IMR-90 (cell line): ENCODE data around the gene PRKAG2. TPM values are rescaled to one million over a fixed set of nuclear protein-coding genes. Genes with fewer than 3 reads are reported as not detected.

ENCODE experiments used
- ATAC-seq: fragments of 200-7000 bp; cut with Tn5 transposase; 2 replicates; pipeline ENCODE4 v1.9.1; 2020; ENCODE audit warnings: low read depth, mild to moderate bottlenecking, moderate library complexity
- BruUV-seq: library from RNA; stranded (reverse); fragments of 400-500 nt; replicated peaks from 2 replicates; lab custom pipeline; 2021; lab: Mats Ljungman, UMichigan
- CTCF ChIA-PET: fragments of 300-600 bp; formaldehyde crosslinking; extraction: SDS; loops from one replicate; lab custom pipeline; 2021; ENCODE audit warnings: antibody characterized with exemption; lab: Yijun Ruan, JAX
- POLR2A ChIA-PET: fragments of 300-600 bp; sonication (Branson Sonifier 250); formaldehyde crosslinking; loops from one replicate; lab custom pipeline; 2022; ENCODE audit warnings: antibody characterized with exemption; ENCODE audit not compliant: unreplicated experiment; lab: Charles Lee
- DNase-seq: peaks from one replicate; pipeline ENCODE4 v3.0.0; 2013
- H2AFZ ChIP-seq: replicated peaks from 2 replicates; pipeline ENCODE3; 2013; ENCODE audit warnings: low read length, mild to moderate bottlenecking; ENCODE audit not compliant: poor library complexity
- H2AK5ac ChIP-seq: 2 replicates; pipeline ENCODE4 v1.6.1; 2013; ENCODE audit warnings: low read depth, low read length, inconsistent platforms
- H2AK9ac ChIP-seq: replicated peaks from 2 replicates; pipeline ENCODE3; 2013; ENCODE audit warnings: mild to moderate bottlenecking, low read depth, low read length, moderate library complexity; ENCODE audit not compliant: poor library complexity
- H2BK120ac ChIP-seq: 2 replicates; pipeline ENCODE4 v1.6.1; 2013; ENCODE audit warnings: low read depth, low read length, inconsistent platforms
- H2BK15ac ChIP-seq: 3 replicates; pipeline ENCODE4 v1.6.1; 2013; ENCODE audit warnings: low read depth, low read length, inconsistent platforms
- H2BK20ac ChIP-seq: 2 replicates; pipeline ENCODE4 v1.6.1; 2013; ENCODE audit warnings: low read depth, mild to moderate bottlenecking, inconsistent platforms, low read length, moderate library complexity
- H2BK5ac ChIP-seq: 2 replicates; pipeline ENCODE4 v1.6.1; 2013; ENCODE audit warnings: mild to moderate bottlenecking, low read depth, low read length, inconsistent platforms; ENCODE audit not compliant: poor library complexity, severe bottlenecking
- H3K14ac ChIP-seq: replicated peaks from 2 replicates; pipeline ENCODE4 v1.6.1; 2013; ENCODE audit warnings: low read depth, low read length, inconsistent platforms
- H3K18ac ChIP-seq: 2 replicates; pipeline ENCODE4 v1.6.1; 2013; ENCODE audit warnings: low read depth, low read length, control low read depth
- H3K23ac ChIP-seq: 2 replicates; pipeline ENCODE4 v1.6.1; 2013; ENCODE audit warnings: low read depth, low read length, inconsistent platforms
- H3K27ac ChIP-seq: 2 replicates; pipeline ENCODE4 v1.5.1; 2013; ENCODE audit warnings: mild to moderate bottlenecking, control low read depth, low read length; ENCODE audit not compliant: insufficient read depth
- H3K27me3 ChIP-seq: 2 replicates; pipeline ENCODE4 v1.6.1; 2013; ENCODE audit warnings: low read length; ENCODE audit not compliant: control insufficient read depth, insufficient read depth
- H3K36me3 ChIP-seq: 2 replicates; pipeline ENCODE4 v1.6.1; 2013; ENCODE audit warnings: low read length, mixed read lengths; ENCODE audit not compliant: control insufficient read depth, insufficient read depth
- H3K4ac ChIP-seq: 2 replicates; pipeline ENCODE4 v1.6.1; 2013; ENCODE audit warnings: low read depth, low read length, inconsistent platforms
- H3K4me1 ChIP-seq: 2 replicates; pipeline ENCODE4 v1.6.1; 2013; ENCODE audit warnings: low read length, mixed read lengths; ENCODE audit not compliant: control insufficient read depth, insufficient read depth
- H3K4me2 ChIP-seq: 2 replicates; pipeline ENCODE4 v1.6.1; 2013; ENCODE audit warnings: low read depth, mild to moderate bottlenecking, control low read depth, low read length, moderate library complexity
- H3K4me3 ChIP-seq: 2 replicates; pipeline ENCODE4 v1.5.1; 2013; ENCODE audit warnings: low read depth, mild to moderate bottlenecking, control low read depth, low read length, moderate library complexity; ENCODE audit not compliant: insufficient read depth
- H3K56ac ChIP-seq: 2 replicates; pipeline ENCODE4 v1.6.1; 2013; ENCODE audit warnings: low read length, inconsistent platforms; ENCODE audit not compliant: insufficient read depth; ENCODE audit errors: extremely low read depth
- H3K79me1 ChIP-seq, 2 experiments: 2 replicates each; pipeline ENCODE4 v1.6.1; 2013; ENCODE audit warnings: low read length in 2 of 2, inconsistent platforms in 1 of 2, low read depth in 1 of 2
- H3K9ac ChIP-seq: 2 replicates; pipeline ENCODE4 v1.6.1; 2013; ENCODE audit warnings: low read depth, low read length, control low read depth
- H3K9me1 ChIP-seq: 2 replicates; pipeline ENCODE4 v1.6.1; 2013; ENCODE audit warnings: low read length, inconsistent platforms; ENCODE audit not compliant: insufficient read depth
- H3K9me3 ChIP-seq: 2 replicates; pipeline ENCODE4 v1.6.1; 2013; ENCODE audit warnings: low read length; ENCODE audit not compliant: control insufficient read depth, insufficient read depth
- H4K20me1 ChIP-seq: 2 replicates; pipeline ENCODE4 v1.6.1; 2013; ENCODE audit warnings: low read length, inconsistent platforms; ENCODE audit not compliant: insufficient read depth
- H4K5ac ChIP-seq: 2 replicates; pipeline ENCODE4 v1.6.1; 2013; ENCODE audit warnings: mild to moderate bottlenecking, low read depth, low read length, control low read depth
- H4K8ac ChIP-seq, 2 experiments: 2 replicates each; pipeline ENCODE4 v1.6.1; 2013; ENCODE audit warnings: low read depth in 2 of 2, low read length in 2 of 2, control low read depth in 1 of 2, inconsistent platforms in 1 of 2
- H4K91ac ChIP-seq: 2 replicates; pipeline ENCODE4 v1.6.1; 2013; ENCODE audit warnings: low read depth, low read length, inconsistent platforms; ENCODE audit not compliant: insufficient read depth
- BHLHE40 ChIP-seq: fragments of 150-350 bp; IDR thresholded peaks from 2 replicates; pipeline ENCODE4 v1.6.1; 2016; ENCODE audit warnings: mild to moderate bottlenecking, low read depth, low read length
- CHD1 ChIP-seq: IDR thresholded peaks from 2 replicates; pipeline ENCODE4 v1.6.1; 2012; ENCODE audit warnings: low read depth, low read length, improper control_type of control experiment
- CTCF ChIP-seq: conservative IDR thresholded peaks from 2 replicates; pipeline ENCODE4 v1.5.1; 2012; ENCODE audit warnings: mild to moderate bottlenecking, low read depth, low read length, improper control_type of control experiment
- ELK1 ChIP-seq: fragments of 150-350 bp; IDR thresholded peaks from 2 replicates; pipeline ENCODE4 v1.6.1; 2016; ENCODE audit warnings: low read depth, mild to moderate bottlenecking, low read length, moderate library complexity, borderline replicate concordance
- FOS ChIP-seq: fragments of 150-350 bp; IDR thresholded peaks from 2 replicates; pipeline ENCODE4 v1.6.1; 2016; ENCODE audit warnings: low read depth, low read length
- MAFK ChIP-seq: IDR thresholded peaks from 2 replicates; pipeline ENCODE4 v1.6.1; 2012; ENCODE audit warnings: low read depth, low read length, improper control_type of control experiment
- MAZ ChIP-seq: IDR thresholded peaks from 2 replicates; pipeline ENCODE4 v1.6.1; 2012; ENCODE audit warnings: low read depth, mild to moderate bottlenecking, low read length, improper control_type of control experiment, moderate library complexity, borderline replicate concordance
- MXI1 ChIP-seq: IDR thresholded peaks from 2 replicates; pipeline ENCODE4 v1.6.1; 2012; ENCODE audit warnings: low read depth, mild to moderate bottlenecking, low read length, moderate library complexity, borderline replicate concordance
- NFE2L2 ChIP-seq: fragments of 150-350 bp; IDR thresholded peaks from 2 replicates; pipeline ENCODE4 v1.6.1; 2016; ENCODE audit warnings: low read depth, mild to moderate bottlenecking, low read length
- POLR2A ChIP-seq: IDR thresholded peaks from 2 replicates; pipeline ENCODE4 v1.6.1; 2012; ENCODE audit warnings: mild to moderate bottlenecking, low read depth, low read length
- RAD21 ChIP-seq: IDR thresholded peaks from 2 replicates; pipeline ENCODE4 v1.6.1; 2012; ENCODE audit warnings: low read length, improper control_type of control experiment
- RCOR1 ChIP-seq: IDR thresholded peaks from 2 replicates; pipeline ENCODE4 v1.6.1; 2012; ENCODE audit warnings: mild to moderate bottlenecking, low read length, improper control_type of control experiment; ENCODE audit not compliant: insufficient replicate concordance
- RFX5 ChIP-seq: IDR thresholded peaks from 2 replicates; pipeline ENCODE4 v1.8.0; 2012; ENCODE audit warnings: low read depth, mild to moderate bottlenecking, low read length, moderate library complexity
- SMC3 ChIP-seq: fragments of 150-350 bp; IDR thresholded peaks from 2 replicates; pipeline ENCODE4 v1.6.1; 2016; ENCODE audit warnings: low read depth, mild to moderate bottlenecking, antibody characterized with exemption, low read length, moderate library complexity
- USF2 ChIP-seq: fragments of 150-350 bp; IDR thresholded peaks from 2 replicates; pipeline ENCODE4 v1.6.1; 2017; ENCODE audit warnings: mild to moderate bottlenecking, antibody characterized with exemption, low read length, low read depth
- WGBS, 2 experiments: methylation state at CpG; one replicate each; pipeline versions ENCODE4 v1.1.5 to v1.1.7; 2013; ENCODE audit warnings: missing lambda C conversion rate in 2 of 2; ENCODE audit not compliant: insufficient read length in 1 of 2; ENCODE audit errors: extremely low coverage in 2 of 2; 5-methylcytosine and 5-hydroxymethylcytosine counted together
- dilution Hi-C: fragments of 300-500 bp; cut with HindIII; formaldehyde crosslinking; loops from one replicate; pipeline ENCODE4 v1.14.3; 2018; ENCODE audit warnings: low sequenced_read_pairs; ENCODE audit not compliant: unreplicated experiment
- in situ Hi-C: fragments of 300-500 bp; cut with MboI; formaldehyde crosslinking; loops from 3 replicates; pipeline ENCODE4 v1.14.3; 2019; ENCODE audit warnings: low sequenced_read_pairs, inconsistent platforms, mixed read lengths
- intact Hi-C: fragments of 100-400 bp; cut with micrococcal nuclease; formaldehyde crosslinking; loops from 2 replicates; pipeline ENCODE4 v1.10.0; 2022
- polyA plus RNA-seq, 3 experiments: library from polyadenylated mRNA; depleted of rRNA; stranded (reverse); fragments of >200 nt; gene quantifications; 2 replicates each; pipeline ENCODE4 v1.2.3, GENCODE V29; 2012; ENCODE audit warnings: low replicate concordance in 1 of 3
- total RNA-seq: library from RNA; depleted of rRNA; stranded (reverse); fragments of >200 nt; gene quantifications from 2 replicates; pipeline ENCODE4 v1.2.3, GENCODE V29; 2012

PRKAG2 gene
- total and polyA plus RNA-seq, 2 of the 4 experiments (the other 2 are of a cell fraction), result 15.4 to 21.6 TPM

GRCh38 chr7:151784853-151785680, 91.8 kb downstream of the PRKAG2 start:
- ChIA-PET CTCF (no interaction called here), POLR2A (no interaction called here)
- no peak for DNase-seq
- H2BK20ac ChIP-seq, result no peak overlapping the region
- no peak overlapping the region for H3K14ac ChIP-seq
- no peaks in the 10 kb centered on the region for H3K36me3 ChIP-seq
- peaks cover 32% of the 10 kb centered on the region for H3K27me3 ChIP-seq
- TF ChIP-seq USF2 (no peak), MAFK (no peak), CTCF (no peak), RCOR1 (no peak), NFE2L2 (no peak), POLR2A (no peak), MAZ (no peak), FOS (no peak), SMC3 (no peak), MXI1 (no peak), CHD1 (no peak), RFX5 (no peak), BHLHE40 (no peak), ELK1 (no peak), RAD21 (no peak)
- no peak overlapping the region for H4K8ac ChIP-seq
- no peak overlapping the region for H4K91ac ChIP-seq
- H2BK120ac ChIP-seq, result no peak overlapping the region
- H3K56ac ChIP-seq, result no peak overlapping the region
- H3K27ac ChIP-seq, result no peak overlapping the region
- no peak overlapping the region for H2BK5ac ChIP-seq
- H2BK15ac ChIP-seq, result no peak overlapping the region
- BruUV-seq, result no TSS peak
- WGBS, 2 experiments, result 82% methylated on average over 10 of the region's 21 CpGs; no CpG with 5 or more reads in 1 of the 2 experiments
- H4K20me1 ChIP-seq, result no peaks in the 10 kb centered on the region
- no peaks in the 10 kb centered on the region for H3K9me3 ChIP-seq
- no peak overlapping the region for H3K4me3 ChIP-seq
- no peak overlapping the region for H3K4me2 ChIP-seq
- no peak overlapping the region for H2AFZ ChIP-seq
- H3K9ac ChIP-seq, result no peak overlapping the region
- H3K23ac ChIP-seq, result no peak overlapping the region
- dilution Hi-C loops (no loop called here), intact Hi-C loops (no loop called here), in situ Hi-C loops (no loop called here)
- H4K5ac ChIP-seq, result no peak overlapping the region
- ATAC-seq, result no peak
- H2AK5ac ChIP-seq, result no peak overlapping the region
- no peak overlapping the region for H3K4ac ChIP-seq
- H3K79me1 ChIP-seq, result no peaks in the 10 kb centered on the region
- H2AK9ac ChIP-seq, result no peak overlapping the region
- H3K18ac ChIP-seq, result no peak overlapping the region
- no peaks in the 10 kb centered on the region for H3K4me1 ChIP-seq
- H3K9me1 ChIP-seq, result 0 out of 2 replicates have a peak, but pooled peaks cover 3% of the 10 kb centered on the region
